Measurements from ENCODE around the gene TAP2.

DNA sequence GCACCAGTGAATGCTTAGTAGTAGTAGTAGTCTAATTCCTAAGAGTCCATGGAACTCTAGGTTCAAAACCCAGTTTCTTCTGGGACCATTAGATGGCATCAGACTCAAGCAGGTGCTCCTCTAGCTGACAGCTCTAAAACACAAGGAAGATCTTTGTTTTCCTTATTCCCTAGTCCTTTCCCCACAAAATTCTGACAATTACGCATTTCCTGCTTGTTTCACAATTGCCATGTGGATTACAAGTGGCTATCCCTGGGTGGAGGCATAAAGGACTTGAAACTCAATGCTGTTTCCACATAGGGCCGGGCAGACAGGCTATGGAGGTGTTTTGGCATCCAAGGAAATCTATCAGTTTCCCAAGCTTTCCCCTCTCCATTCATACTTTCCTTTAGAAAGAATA lies 12.6 kb downstream of the TAP2 start:
- TF ChIP-seq, protein P1, sequence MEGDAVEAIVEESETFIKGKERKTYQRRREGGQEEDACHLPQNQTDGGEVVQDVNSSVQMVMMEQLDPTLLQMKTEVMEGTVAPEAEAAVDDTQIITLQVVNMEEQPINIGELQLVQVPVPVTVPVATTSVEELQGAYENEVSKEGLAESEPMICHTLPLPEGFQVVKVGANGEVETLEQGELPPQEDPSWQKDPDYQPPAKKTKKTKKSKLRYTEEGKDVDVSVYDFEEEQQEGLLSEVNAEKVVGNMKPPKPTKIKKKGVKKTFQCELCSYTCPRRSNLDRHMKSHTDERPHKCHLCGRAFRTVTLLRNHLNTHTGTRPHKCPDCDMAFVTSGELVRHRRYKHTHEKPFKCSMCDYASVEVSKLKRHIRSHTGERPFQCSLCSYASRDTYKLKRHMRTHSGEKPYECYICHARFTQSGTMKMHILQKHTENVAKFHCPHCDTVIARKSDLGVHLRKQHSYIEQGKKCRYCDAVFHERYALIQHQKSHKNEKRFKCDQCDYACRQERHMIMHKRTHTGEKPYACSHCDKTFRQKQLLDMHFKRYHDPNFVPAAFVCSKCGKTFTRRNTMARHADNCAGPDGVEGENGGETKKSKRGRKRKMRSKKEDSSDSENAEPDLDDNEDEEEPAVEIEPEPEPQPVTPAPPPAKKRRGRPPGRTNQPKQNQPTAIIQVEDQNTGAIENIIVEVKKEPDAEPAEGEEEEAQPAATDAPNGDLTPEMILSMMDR (IDR thresholded peaks at IDR 0.05) = no peak
- TF ChIP-seq EZH2 (IDR thresholded peaks at IDR 0.05; ENCODE audit: borderline replicate concordance, insufficient read depth, low read depth, low read length, poor library complexity, severe bottlenecking) = no peak
